SU-DHL-6 (cell line): ENCODE results near the gene ANO10.
"Not testable (repeated sequence)": the region's sequence is repeated elsewhere in the genome, so short reads cannot be mapped to it uniquely, and the experiment has no call there.

Experiments used
- H2AFZ ChIP-seq: fragments of 200-600 bp; sonication (generic); 2 replicates; pipeline ENCODE4 v1.6.1; 2014; ENCODE audit warnings: low read depth, mild to moderate bottlenecking, moderate library complexity, mixed read lengths, antibody characterized with exemption, low read length; ENCODE audit not compliant: severe bottlenecking
- H3F3A ChIP-seq: fragments of 200-600 bp; shearing (Covaris generic); 2 replicates; pipeline ENCODE4 v1.6.0; 2016; ENCODE audit warnings: antibody characterized with exemption, mild to moderate bottlenecking; ENCODE audit not compliant: insufficient read depth
- H3K27ac ChIP-seq: fragments of 200-600 bp; sonication (generic); 2 replicates; pipeline ENCODE4 v1.5.1; 2016; ENCODE audit warnings: low read depth, mild to moderate bottlenecking, low read length, moderate library complexity, mixed read lengths
- H3K27me3 ChIP-seq: fragments of 200-600 bp; sonication (generic), shearing (Covaris generic); 2 replicates; pipeline ENCODE4 v1.6.0; 2014; ENCODE audit warnings: mild to moderate bottlenecking, low read length
- H3K36me3 ChIP-seq: fragments of 200-600 bp; sonication (generic); 2 replicates; pipeline ENCODE4 v1.6.1; 2014; ENCODE audit warnings: mild to moderate bottlenecking, low read length, mixed read lengths
- H3K4me2 ChIP-seq: fragments of 300-600, 200-600 bp; shearing (Covaris generic), sonication (generic); 2 replicates; pipeline ENCODE4 v1.6.0; 2014; ENCODE audit warnings: low read length, low read depth, mild to moderate bottlenecking; ENCODE audit not compliant: poor library complexity, severe bottlenecking
- H3K4me3 ChIP-seq: fragments of 200-600 bp; sonication (generic); 2 replicates; pipeline ENCODE4 v1.5.1; 2014; ENCODE audit warnings: antibody characterized with exemption, low read length, mild to moderate bottlenecking, mixed read lengths; ENCODE audit not compliant: insufficient read depth, poor library complexity, severe bottlenecking
- H3K79me2 ChIP-seq: fragments of 200-600 bp; sonication (generic); 2 replicates; pipeline ENCODE4 v1.6.1; 2014; ENCODE audit warnings: mild to moderate bottlenecking, low read length, moderate library complexity; ENCODE audit not compliant: insufficient read depth
- H3K9ac ChIP-seq: fragments of 200-600 bp; sonication (generic); 2 replicates; pipeline ENCODE4 v1.7.0; 2014; ENCODE audit warnings: mild to moderate bottlenecking, low read length
- H3K9me2 ChIP-seq: fragments of 200-600 bp; sonication (generic); replicated peaks from 2 replicates; pipeline ENCODE4 v1.6.1; 2014; ENCODE audit warnings: low read length; ENCODE audit not compliant: insufficient read depth
- H3K9me3 ChIP-seq: fragments of 200-600 bp; sonication (generic); 2 replicates; pipeline ENCODE4 v1.6.1; 2014; ENCODE audit warnings: low read length, mixed read lengths; ENCODE audit not compliant: insufficient read depth
- H4K20me1 ChIP-seq: fragments of 200-600 bp; sonication (generic); 2 replicates; pipeline ENCODE4 v1.6.1; 2014; ENCODE audit warnings: low read depth, mild to moderate bottlenecking, antibody characterized with exemption, low read length, moderate library complexity, mixed read lengths
- CTCF ChIP-seq: fragments of 200-600 bp; sonication (generic); IDR thresholded peaks from one replicate; pipeline ENCODE4 v1.5.1; 2017; ENCODE audit warnings: antibody characterized with exemption, mild to moderate bottlenecking, low read length, moderate library complexity; ENCODE audit not compliant: insufficient read depth, poor library complexity, severe bottlenecking
- EZH2phosphoT487 ChIP-seq: fragments of 200-600 bp; sonication (generic), shearing (Covaris generic); conservative IDR thresholded peaks from 2 replicates; pipeline ENCODE4 v1.6.1; 2018; ENCODE audit warnings: mild to moderate bottlenecking, antibody characterized with exemption, low read length, moderate library complexity, mixed read lengths

ANO10 gene

GRCh38 chr3:43549626-43550290 is 72.1 kb downstream of the ANO10 start:
- H3K9me2 ChIP-seq, result no peaks in the 10 kb centered on the region
- H3K27ac ChIP-seq, result no peak overlapping the region
- H4K20me1 ChIP-seq, result no peaks in the 10 kb centered on the region
- H2AFZ ChIP-seq, result no peak overlapping the region
- no peaks in the 10 kb centered on the region for H3K79me2 ChIP-seq
- no peak overlapping the region for H3K4me2 ChIP-seq
- H3K36me3 ChIP-seq, result no peaks in the 10 kb centered on the region
- no peak overlapping the region for H3K9ac ChIP-seq
- H3F3A ChIP-seq, result no peaks in the 10 kb centered on the region
- TF ChIP-seq CTCF, result no peak
- TF ChIP-seq EZH2phosphoT487, result no peak
- no peaks in the 10 kb centered on the region for H3K9me3 ChIP-seq
- no peaks in the 10 kb centered on the region for H3K27me3 ChIP-seq
- H3K4me3 ChIP-seq, result no peak overlapping the region

GRCh38 chr3:43544277-43544676 is 77.5 kb downstream of the ANO10 start:
- H3K9me3 ChIP-seq, H3K9me2 ChIP-seq, H3K9ac ChIP-seq, H3K4me2 ChIP-seq, H2AFZ ChIP-seq, H3K27ac ChIP-seq, H4K20me1 ChIP-seq, H3K79me2 ChIP-seq, H3F3A ChIP-seq, H3K4me3 ChIP-seq, H3K27me3 ChIP-seq, H3K36me3 ChIP-seq: not testable (repeated sequence)
- peak; percentile 32 for TF ChIP-seq CTCF

- Histone ChIP-seq H4K20me1 (no peaks in the 10 kb centered on the region), H3K79me2 (no peaks in the 10 kb centered on the region), H3K9me3 (no peaks in the 10 kb centered on the region), H3K9ac (no peak overlapping the region), H3K9me2 (no peaks in the 10 kb centered on the region), H3K4me2 (no peak overlapping the region), H3K36me3 (no peaks in the 10 kb centered on the region), H3F3A (no peaks in the 10 kb centered on the region), H3K4me3 (no peak overlapping the region), H2AFZ (no peak overlapping the region), H3K27me3 (no peaks in the 10 kb centered on the region), H3K27ac (no peak overlapping the region)
- no peak for TF ChIP-seq EZH2phosphoT487
- TF ChIP-seq CTCF, result no peak
These were observed 79.3 kb downstream of the ANO10 start for GRCh38 chr3:43542328-43543043.
